ENCODE data around the gene FOXP1. TPM values are rescaled to one million over a fixed set of nuclear protein-coding genes. Genes with fewer than 3 reads are reported as not detected.
"Not testable (repeated sequence)": the region's sequence is repeated elsewhere in the genome, so short reads cannot be mapped to it uniquely, and the experiment has no call there.

FOXP1 gene
- polyA plus RNA-seq, 6 donors from 2014 or later = 441 to 620 (median 523) TPM

DNA sequence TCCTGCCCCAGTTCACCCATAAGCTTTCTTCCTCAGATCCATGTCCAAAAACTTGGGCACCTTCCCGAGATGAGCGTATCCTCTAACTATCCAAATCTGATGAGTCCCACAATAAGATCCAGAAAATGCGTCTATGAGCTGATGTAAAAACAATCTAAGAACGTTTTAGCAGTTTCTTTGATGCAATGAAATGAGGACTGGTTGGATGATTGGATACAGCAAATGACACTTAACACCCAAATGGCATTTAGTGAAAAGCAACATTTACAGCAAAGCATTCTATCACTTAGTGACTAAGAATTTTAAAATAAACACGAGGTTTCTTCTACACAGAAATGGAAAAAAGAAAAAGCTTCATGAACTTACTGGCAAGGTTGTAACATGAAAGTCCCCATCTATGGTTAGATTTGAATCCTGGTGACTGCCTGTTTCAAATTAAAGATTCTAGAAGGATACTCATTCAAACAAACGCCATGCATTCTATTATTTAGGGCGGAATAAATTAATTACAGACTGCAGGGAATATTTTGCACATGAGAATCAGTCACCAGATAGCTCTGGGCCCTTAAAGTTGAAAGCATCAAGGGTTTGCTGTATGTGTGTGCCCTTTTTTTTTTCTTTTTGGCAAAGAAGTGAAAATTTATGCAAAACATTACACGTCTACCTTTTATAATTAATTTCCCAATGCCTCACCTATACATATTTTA lies 598.6 kb downstream of the FOXP1 start:
- Mint-ChIP-seq H3K4me3 (no peak overlapping the region), H3K9me3 (peaks cover 0 to 2% (median 0%) of the 10 kb centered on the region in 7 donors), H3K4me1 (peaks cover 5 to 11% (median 7%) of the 10 kb centered on the region in 3 donors), H3K27ac (peak overlapping the region in 3 of 6 donors; percentile 9 to 36 (median 32)), H3K36me3 (peaks cover 20 to 39% of the 10 kb centered on the region in 2 donors), H3K27me3 (no peaks in the 10 kb centered on the region)
- ATAC-seq (ENCODE audit: low read depth in 2 of 2) (no peak), DNase-seq (no peak)

DNA sequence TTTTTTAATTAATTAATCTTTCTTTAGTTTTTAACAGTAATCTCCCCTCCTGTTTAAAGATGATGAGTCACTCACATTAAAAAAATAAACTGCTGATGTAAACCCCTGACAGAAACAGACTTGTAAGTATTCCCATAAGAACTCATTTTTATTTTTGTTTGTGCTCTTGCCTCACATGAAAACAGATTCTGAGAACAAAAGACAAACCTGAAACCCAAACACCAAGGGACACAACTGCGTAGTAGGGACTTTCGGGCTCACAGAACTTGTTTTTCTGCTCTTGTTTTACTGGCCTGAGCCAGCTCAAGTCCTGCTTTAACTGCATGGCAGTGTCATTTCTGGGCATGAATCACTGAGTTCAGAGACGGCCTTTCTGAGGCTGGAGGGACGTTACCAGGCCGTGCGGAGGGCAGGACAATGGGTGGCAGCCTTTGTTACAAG lies 600.8 kb downstream of the FOXP1 start:
- DNase-seq (no peak), ATAC-seq (ENCODE audit: low read depth in 2 of 2) (no peak)
- Mint-ChIP-seq H3K4me1 (peaks cover 4 to 8% (median 5%) of the 10 kb centered on the region in 3 donors), H3K27me3 (no peaks in the 10 kb centered on the region), H3K4me3 (no peak overlapping the region), H3K9me3 (no peaks in the 10 kb centered on the region), H3K36me3 (peaks cover 18 to 32% of the 10 kb centered on the region in 2 donors), H3K27ac (peak overlapping the region; percentile 11 to 75 (median 57))

DNA sequence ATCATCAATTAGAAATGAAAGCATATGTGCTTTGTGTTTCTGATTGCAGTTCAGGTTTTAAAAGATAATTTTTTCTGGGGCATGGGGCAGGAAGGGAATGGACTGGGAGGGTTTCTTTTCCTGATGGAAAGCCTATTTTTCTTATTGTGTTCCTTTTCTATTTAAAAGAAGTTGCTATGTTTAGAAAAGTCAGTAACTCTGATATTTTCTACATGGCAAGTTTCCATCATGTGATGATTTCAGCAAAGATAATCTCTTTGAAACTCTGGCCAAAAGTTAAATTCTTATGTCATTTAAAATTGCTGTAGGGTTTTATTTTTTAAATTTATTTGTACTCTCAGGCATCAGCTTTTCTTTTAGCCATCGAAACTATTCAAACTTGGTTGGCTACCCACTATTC lies 601.2 kb downstream of the FOXP1 start:
- Mint-ChIP-seq H3K9me3 (no peaks in the 10 kb centered on the region), H3K4me1 (peaks cover 4 to 8% (median 5%) of the 10 kb centered on the region in 3 donors), H3K27me3 (no peaks in the 10 kb centered on the region), H3K4me3 (no peak overlapping the region), H3K27ac (peak overlapping the region in 3 of 6 donors; percentile 65 to 87 (median 75)), H3K36me3 (peaks cover 22 to 27% of the 10 kb centered on the region in 2 donors)
- no peak for ATAC-seq (ENCODE audit: low read depth in 2 of 2)
- DNase-seq = no peak

DNA sequence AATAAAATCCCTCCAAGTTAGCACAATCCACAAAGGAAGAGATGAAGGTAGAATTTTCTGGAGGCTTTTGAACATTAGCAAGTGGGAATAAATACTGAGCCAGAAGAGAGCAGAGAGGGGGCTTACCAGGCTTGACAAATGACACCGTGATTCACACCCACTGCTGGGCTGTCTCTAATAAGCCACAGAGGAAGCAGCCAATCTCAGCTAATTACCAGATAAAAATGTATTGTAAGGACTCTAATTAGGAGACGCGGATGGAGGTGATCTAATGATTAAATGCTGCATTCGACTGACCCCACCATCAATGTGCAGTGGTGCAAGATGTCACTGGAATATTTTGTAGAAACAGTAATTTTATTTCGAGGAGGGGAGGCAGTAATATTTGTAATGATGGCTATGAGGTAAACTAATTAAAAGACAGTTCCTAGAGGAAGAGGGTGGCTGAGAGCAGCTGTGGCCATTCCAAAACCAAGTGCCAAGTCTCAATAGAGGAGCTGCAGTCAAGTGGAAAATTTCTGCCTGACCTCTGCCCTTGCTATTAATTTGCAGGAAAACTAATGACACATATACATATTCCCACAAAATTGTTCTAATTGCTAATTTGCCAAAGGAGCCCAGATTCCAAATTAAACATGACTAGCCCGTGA lies 602.2 kb downstream of the FOXP1 start:
- Mint-ChIP-seq H3K9me3 (no peaks in the 10 kb centered on the region), H3K27me3 (no peaks in the 10 kb centered on the region), H3K4me3 (peak overlapping the region in 1 of 8 donors; percentile 47), H3K27ac (peak overlapping the region; percentile 75 to 92 (median 82)), H3K36me3 (peaks cover 17 to 24% of the 10 kb centered on the region in 2 donors), H3K4me1 (peaks cover 4 to 8% (median 5%) of the 10 kb centered on the region in 3 donors)
- no peak for DNase-seq
- ATAC-seq (ENCODE audit: low read depth in 2 of 2) = no peak

DNA sequence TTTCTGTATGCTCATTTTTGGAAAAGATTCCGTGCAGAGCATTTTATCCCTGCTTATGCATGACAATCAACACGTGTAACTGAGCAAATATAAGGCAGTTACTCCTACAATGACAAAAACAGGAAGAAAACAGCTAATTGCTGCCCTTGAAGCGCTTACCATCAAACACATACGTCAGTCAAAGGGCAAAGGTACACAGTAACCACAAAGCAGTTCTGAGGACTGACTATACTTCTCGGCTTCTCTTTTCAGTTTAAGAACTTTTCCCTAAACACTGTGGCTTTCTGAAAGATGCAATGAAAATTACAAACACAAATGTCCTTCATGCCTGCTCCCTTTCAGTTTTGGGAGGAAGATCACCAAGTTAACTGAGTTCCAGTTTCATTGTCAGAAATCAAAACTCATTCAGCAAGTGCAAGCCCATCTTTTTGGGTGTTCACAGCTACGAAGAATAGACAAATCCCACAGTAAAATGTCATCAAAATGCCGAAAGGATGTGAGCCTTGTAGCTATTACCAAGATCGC lies 602.8 kb downstream of the FOXP1 start:
- H3K9me3 Mint-ChIP-seq = no peaks in the 10 kb centered on the region
- ATAC-seq (ENCODE audit: low read depth in 2 of 2) (no peak), DNase-seq (no peak)
- peaks cover 0 to 8% (median 5%) of the 10 kb centered on the region in 3 donors for H3K4me1 Mint-ChIP-seq
- peak overlapping the region in 5 of 6 donors; percentile 44 to 92 (median 79) for H3K27ac Mint-ChIP-seq
- peaks cover 13 to 20% of the 10 kb centered on the region in 2 donors for H3K36me3 Mint-ChIP-seq
- no peak overlapping the region for H3K4me3 Mint-ChIP-seq
- H3K27me3 Mint-ChIP-seq = no peaks in the 10 kb centered on the region

DNA sequence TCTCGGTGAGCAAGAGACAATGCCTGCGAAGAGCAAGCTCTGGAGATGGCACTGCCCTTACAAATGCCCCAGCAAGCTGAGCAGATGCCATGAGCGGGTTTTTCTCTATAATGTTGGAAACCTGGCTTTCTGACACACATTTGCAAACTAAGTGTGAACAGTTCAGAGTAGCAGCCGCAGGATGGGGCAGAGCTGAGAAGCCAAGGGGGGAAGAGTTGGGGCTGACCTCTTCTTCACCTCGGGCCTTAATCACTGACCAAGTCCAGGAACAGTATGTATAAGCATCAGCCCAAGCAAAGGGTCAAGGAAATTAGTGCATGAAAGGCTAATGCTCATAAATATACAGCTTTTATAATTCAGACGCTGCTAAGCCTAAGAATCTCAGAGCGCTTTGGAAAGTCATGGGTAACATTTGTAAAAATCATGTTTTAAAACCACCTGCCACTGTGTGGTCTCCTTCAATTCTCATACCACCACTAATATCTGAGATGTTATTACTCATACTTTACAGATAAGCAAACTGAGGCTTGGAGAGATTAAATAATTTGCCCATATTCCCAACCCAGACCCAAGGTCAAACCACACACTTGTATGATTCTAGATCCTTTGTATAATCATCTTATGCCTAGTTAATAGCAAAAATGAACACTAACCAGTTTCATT lies 603.4 kb downstream of the FOXP1 start:
- Mint-ChIP-seq H3K36me3 (peaks cover 13 to 20% of the 10 kb centered on the region in 2 donors), H3K27ac (peak overlapping the region in 3 of 6 donors; percentile 57 to 75 (median 72)), H3K9me3 (no peaks in the 10 kb centered on the region), H3K4me3 (no peak overlapping the region), H3K27me3 (no peaks in the 10 kb centered on the region), H3K4me1 (peaks cover 0 to 8% (median 5%) of the 10 kb centered on the region in 3 donors)
- DNase-seq (no peak), ATAC-seq (ENCODE audit: low read depth in 2 of 2) (no peak)

DNA sequence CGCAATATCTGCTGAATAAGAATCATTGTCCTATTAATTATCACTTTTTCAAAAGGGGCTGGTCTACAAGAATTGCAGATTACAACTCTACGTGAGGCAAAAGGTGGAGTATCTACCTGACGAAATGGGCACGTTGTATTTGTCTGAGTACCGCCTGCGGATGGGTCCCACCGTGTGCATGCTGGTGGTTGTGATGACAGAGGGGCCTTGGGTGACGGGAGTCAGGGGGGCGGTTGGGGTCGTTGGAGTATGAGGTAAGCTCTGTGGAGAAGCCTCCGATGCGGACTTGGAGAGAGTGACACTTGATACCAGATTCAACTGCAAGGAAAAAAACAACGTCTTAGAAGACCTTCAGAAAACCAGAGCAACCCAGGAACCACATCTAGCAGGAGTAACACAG lies 605.8 kb downstream of the FOXP1 start:
- H3K4me3 Mint-ChIP-seq = no peak overlapping the region
- H3K27ac Mint-ChIP-seq = peak overlapping the region in 2 of 6 donors; percentile 64 to 70
- ATAC-seq (ENCODE audit: low read depth in 2 of 2) (no peak), DNase-seq (no peak)
- H3K9me3 Mint-ChIP-seq = no peaks in the 10 kb centered on the region
- H3K4me1 Mint-ChIP-seq = peaks cover 3 to 8% (median 5%) of the 10 kb centered on the region in 3 donors
- peaks cover 8 to 13% of the 10 kb centered on the region in 2 donors for H3K36me3 Mint-ChIP-seq
- no peaks in the 10 kb centered on the region for H3K27me3 Mint-ChIP-seq

DNA sequence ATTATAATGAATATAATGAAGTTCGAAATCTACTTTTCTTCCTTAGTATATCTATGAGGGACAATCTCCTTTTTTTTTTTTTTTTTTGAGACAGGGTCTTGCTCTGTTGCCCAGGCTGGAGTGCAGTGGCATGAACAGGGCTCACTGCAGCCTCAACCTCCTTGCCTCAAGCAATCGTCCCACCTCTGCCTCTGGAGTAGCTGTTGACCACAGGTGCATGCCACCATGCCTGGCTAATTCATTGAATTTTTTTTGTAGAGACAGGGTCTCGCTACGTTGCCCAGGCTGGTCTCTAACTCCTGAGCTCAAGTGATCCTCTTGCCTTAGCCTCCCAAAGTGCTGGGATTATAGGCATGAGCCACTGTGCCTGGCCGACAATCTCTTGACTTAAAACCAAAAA lies 607.5 kb downstream of the FOXP1 start:
- not testable (repeated sequence) for H3K27me3 Mint-ChIP-seq; H3K9me3 Mint-ChIP-seq; H3K4me1 Mint-ChIP-seq; DNase-seq; ATAC-seq (ENCODE audit: low read depth in 2 of 2); H3K4me3 Mint-ChIP-seq
- peak overlapping the region in 2 of 6 donors; percentile 34 to 49 for H3K27ac Mint-ChIP-seq
- H3K36me3 Mint-ChIP-seq = peaks cover 5 to 22% of the 10 kb centered on the region in 2 donors

DNA sequence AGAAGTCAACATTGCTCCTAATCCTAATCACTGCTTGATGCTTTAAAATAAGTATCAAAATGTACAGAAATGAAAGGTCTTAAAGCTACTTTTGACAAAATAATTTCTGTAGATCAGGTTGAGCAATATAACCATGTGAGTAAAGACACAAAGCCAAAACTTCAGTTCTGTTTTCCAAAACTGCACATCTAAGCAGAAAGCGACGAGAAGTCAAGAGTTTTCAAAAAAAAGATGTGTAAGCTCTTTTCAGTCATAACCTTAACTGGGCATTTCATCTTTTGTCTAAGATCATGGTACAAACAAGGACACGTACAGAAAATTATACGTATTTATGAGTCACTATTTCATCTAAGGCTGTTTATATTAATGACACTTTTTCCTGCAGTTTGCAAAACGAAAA lies 608.8 kb downstream of the FOXP1 start:
- H3K4me1 Mint-ChIP-seq = peaks cover 1 to 4% (median 3%) of the 10 kb centered on the region in 3 donors
- no peak overlapping the region for H3K4me3 Mint-ChIP-seq
- H3K27me3 Mint-ChIP-seq = no peaks in the 10 kb centered on the region
- H3K27ac Mint-ChIP-seq = peak overlapping the region in 1 of 6 donors; percentile 20
- ATAC-seq (ENCODE audit: low read depth in 2 of 2) = no peak
- peaks cover 9 to 29% of the 10 kb centered on the region in 2 donors for H3K36me3 Mint-ChIP-seq
- no peaks in the 10 kb centered on the region for H3K9me3 Mint-ChIP-seq
- no peak for DNase-seq

DNA sequence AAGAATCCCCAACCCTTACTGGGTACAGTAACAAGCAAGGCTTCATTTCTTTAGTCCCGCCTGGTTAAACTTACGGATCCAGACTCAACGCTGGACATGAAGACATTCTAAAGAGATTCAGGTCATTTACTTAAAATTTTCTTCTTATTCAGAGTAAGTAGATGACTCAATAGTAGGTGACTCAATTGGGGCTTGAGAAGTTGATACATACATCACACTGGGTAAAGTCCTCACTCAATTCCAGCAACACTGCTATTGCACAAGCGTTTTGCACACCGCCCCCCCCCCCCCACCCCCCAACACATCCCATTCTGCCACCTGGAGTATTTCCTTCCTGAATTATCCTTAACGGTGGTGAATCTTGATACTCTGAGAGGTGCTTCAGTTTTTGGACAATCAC lies 610.0 kb downstream of the FOXP1 start:
- Mint-ChIP-seq H3K27ac (peak overlapping the region in 2 of 6 donors; percentile 47 to 53), H3K27me3 (no peaks in the 10 kb centered on the region), H3K4me1 (peaks cover 0 to 7% (median 0%) of the 10 kb centered on the region in 3 donors), H3K36me3 (peaks cover 20 to 35% of the 10 kb centered on the region in 2 donors), H3K4me3 (no peak overlapping the region), H3K9me3 (no peaks in the 10 kb centered on the region)
- DNase-seq (no peak), ATAC-seq (ENCODE audit: low read depth in 2 of 2) (no peak)

DNA sequence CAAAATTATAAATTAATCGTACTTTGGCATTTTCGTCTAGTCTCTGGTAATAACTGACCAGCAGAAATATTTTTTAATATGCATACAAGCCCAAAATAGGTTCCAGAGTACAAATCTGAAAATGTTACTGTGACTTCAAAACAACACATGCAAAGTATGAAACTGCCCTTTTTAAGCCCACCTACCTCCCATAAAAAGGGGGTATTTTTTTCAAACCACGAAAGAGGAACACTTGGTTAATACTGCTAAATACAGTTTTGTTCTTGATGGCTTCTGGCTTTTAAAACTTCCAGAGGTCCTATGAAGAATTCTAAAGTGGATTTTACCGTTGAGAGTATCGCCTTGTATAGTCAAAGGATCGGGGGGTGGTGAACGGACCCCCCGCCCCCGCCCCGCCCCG lies 610.7 kb downstream of the FOXP1 start:
- Mint-ChIP-seq H3K9me3 (no peaks in the 10 kb centered on the region), H3K36me3 (peaks cover 21 to 35% of the 10 kb centered on the region in 2 donors), H3K4me3 (no peak overlapping the region), H3K27ac (peak overlapping the region in 1 of 6 donors; percentile 79), H3K4me1 (peaks cover 0 to 7% (median 0%) of the 10 kb centered on the region in 3 donors), H3K27me3 (no peaks in the 10 kb centered on the region)
- ATAC-seq (ENCODE audit: low read depth in 2 of 2) (no peak), DNase-seq (no peak)

DNA sequence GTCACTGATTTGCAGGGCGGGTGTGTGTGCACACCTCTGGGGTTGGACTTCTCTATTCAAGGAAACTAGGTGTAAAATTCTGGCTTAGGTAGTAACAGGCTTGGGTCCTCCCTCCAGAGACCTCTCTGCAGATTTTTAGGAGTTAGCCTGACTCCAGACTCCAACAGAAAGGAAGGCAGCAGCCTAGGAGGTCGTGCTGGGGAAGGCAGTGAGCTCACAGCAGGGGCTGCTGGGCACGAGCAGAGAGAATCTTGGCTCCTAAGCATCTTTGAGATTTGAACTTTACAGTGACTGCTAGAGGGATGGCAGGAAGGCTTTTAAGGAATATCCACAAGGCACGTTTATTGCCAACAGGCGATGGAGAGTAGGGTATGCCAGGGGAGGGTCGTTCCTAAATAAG lies 612.6 kb downstream of the FOXP1 start:
- H3K27ac Mint-ChIP-seq = peak overlapping the region in 2 of 6 donors; percentile 79 to 92
- H3K9me3 Mint-ChIP-seq = no peaks in the 10 kb centered on the region
- peak overlapping the region in 1 of 8 donors; percentile 44 for H3K4me3 Mint-ChIP-seq
- H3K27me3 Mint-ChIP-seq = no peaks in the 10 kb centered on the region
- DNase-seq (no peak), ATAC-seq (ENCODE audit: low read depth in 2 of 2) (no peak)
- H3K4me1 Mint-ChIP-seq = peaks cover 0 to 7% (median 0%) of the 10 kb centered on the region in 3 donors
- H3K36me3 Mint-ChIP-seq = peaks cover 25 to 31% of the 10 kb centered on the region in 2 donors

DNA sequence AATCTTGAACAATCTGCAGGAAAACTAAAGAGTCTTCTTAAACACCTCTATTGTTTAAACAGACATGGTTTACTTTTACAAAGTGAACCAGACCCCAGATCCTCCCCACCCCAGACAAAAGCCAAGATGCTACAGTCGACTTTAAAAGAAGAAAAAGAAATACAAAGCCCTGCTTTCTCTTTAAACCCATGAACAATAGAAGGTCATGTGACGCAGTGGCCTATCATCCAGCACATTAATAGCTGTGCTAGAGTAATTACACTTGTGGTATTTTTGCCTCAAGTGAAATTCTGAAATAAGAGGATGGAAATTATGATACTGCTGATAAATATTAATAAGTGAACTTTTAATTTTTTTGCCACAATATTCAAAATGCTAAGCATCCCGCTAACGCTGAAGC lies 613.4 kb downstream of the FOXP1 start:
- H3K4me3 Mint-ChIP-seq = no peak overlapping the region
- peaks cover 0 to 7% (median 0%) of the 10 kb centered on the region in 3 donors for H3K4me1 Mint-ChIP-seq
- H3K27ac Mint-ChIP-seq = peak overlapping the region in 5 of 6 donors; percentile 12 to 95 (median 76)
- DNase-seq (no peak), ATAC-seq (ENCODE audit: low read depth in 2 of 2) (no peak)
- H3K27me3 Mint-ChIP-seq = no peaks in the 10 kb centered on the region
- no peaks in the 10 kb centered on the region for H3K9me3 Mint-ChIP-seq
- H3K36me3 Mint-ChIP-seq = peaks cover 28 to 38% of the 10 kb centered on the region in 2 donors

All from naive B cell (primary cell).